Lung (tissue), 12 donors: ENCODE results near the gene CDH23. TPM values are rescaled to one million over a fixed set of nuclear protein-coding genes. Genes with fewer than 3 reads are reported as not detected.

Source experiments
- ATAC-seq: fragments of 200-7000 bp; cut with Tn5 transposase; one replicate; pipeline ENCODE4 v1.9.1; 2020; ENCODE audit warnings: moderate number of reproducible peaks; ENCODE audit not compliant: insufficient read depth, low FRiP score
- DNase-seq, 3 donors: peaks; one replicate each; pipeline ENCODE4 v3.0.0-alpha.2; 2013 to 2017
- H3K27ac ChIP-seq, 2 donors: one replicate each; pipeline ENCODE4 v1.5.1; 2013; ENCODE audit warnings: mild to moderate bottlenecking in 2 of 2, moderate library complexity in 2 of 2, control low read depth in 1 of 2, inconsistent platforms in 1 of 2, low read depth in 1 of 2, low read length in 1 of 2
- H3K27me3 ChIP-seq, 3 donors: one replicate each; pipeline ENCODE4 v1.5.1; 2013; ENCODE audit warnings: low read length in 2 of 3; ENCODE audit not compliant: control insufficient read depth in 3 of 3, insufficient read depth in 3 of 3
- H3K36me3 ChIP-seq, 4 donors: one replicate each; pipeline ENCODE4 v1.5.1; 2013; ENCODE audit warnings: low read length in 4 of 4, mild to moderate bottlenecking in 1 of 4, moderate library complexity in 1 of 4; ENCODE audit not compliant: control insufficient read depth in 4 of 4, insufficient read depth in 4 of 4
- H3K4me1 ChIP-seq, 5 donors: one replicate each; pipeline ENCODE4 v1.5.1; 2013; ENCODE audit warnings: low read length in 5 of 5, mild to moderate bottlenecking in 2 of 5, moderate library complexity in 1 of 5; ENCODE audit not compliant: control insufficient read depth in 5 of 5, insufficient read depth in 5 of 5
- H3K4me3 ChIP-seq: one replicate; pipeline ENCODE4 v1.5.1; 2013; ENCODE audit warnings: mild to moderate bottlenecking, control low read depth, moderate library complexity
- H3K9ac ChIP-seq, 2 donors: one replicate each; pipeline ENCODE4 v1.5.1; 2013; ENCODE audit warnings: low read length in 2 of 2, control low read depth in 1 of 2; ENCODE audit not compliant: insufficient read depth in 1 of 2
- H3K9me3 ChIP-seq, 4 donors: one replicate each; pipeline ENCODE4 v1.5.1; 2013; ENCODE audit warnings: low read length in 3 of 4, mild to moderate bottlenecking in 1 of 4, moderate library complexity in 1 of 4; ENCODE audit not compliant: control insufficient read depth in 4 of 4, insufficient read depth in 3 of 4
- CTCF ChIP-seq: IDR thresholded peaks from 2 replicates; pipeline ENCODE4 v1.5.1; 2012; ENCODE audit warnings: mild to moderate bottlenecking; ENCODE audit errors: control extremely low read depth, extremely low read depth
- WGBS, 2 donors: extraction: QIAGEN DNeasy Blood & Tissue Kit; methylation state at CpG; one replicate each; pipeline ENCODE4 v1.1.7; 2013; 5-methylcytosine and 5-hydroxymethylcytosine counted together
- polyA plus RNA-seq, 2 donors: library from polyadenylated mRNA; stranded (reverse); fragments of 200-250 nt; gene quantifications; one replicate each; pipeline ENCODE4 v1.2.1, GENCODE V29; 2013
- total RNA-seq, 2 donors: library from RNA; depleted of rRNA in 1 of 2; stranded (reverse); fragments of >200 nt in 1 of 2; gene quantifications; one replicate each; pipeline ENCODE4 v1.2.1, GENCODE V29; 2014 to 2021
- donor health status: control.
- donor health status: control.
- donor health status: Bipolar disorder and iron deficiency.
- donor health status: healthy.
- donor health status: DM: yes; HTN: yes; CAD: no.

The CDH23 gene
- total and polyA plus RNA-seq, 4 donors = 4.5 to 29.5 (median 6.0) TPM

GRCh38 chr10:71517298-71518169 lies 120.8 kb downstream of the CDH23 start:
- DNase-seq (no peak), ATAC-seq (no peak)
- TF ChIP-seq CTCF = no peak
- Histone ChIP-seq H3K27me3 (peaks cover 0 to under 1% (median 0%) of the 10 kb centered on the region in 3 donors), H3K9ac (no peak overlapping the region), H3K4me3 (no peak overlapping the region), H3K36me3 (no peaks in the 10 kb centered on the region), H3K9me3 (no peaks in the 10 kb centered on the region), H3K4me1 (peaks cover 0 to 4% (median 0%) of the 10 kb centered on the region in 5 donors), H3K27ac (no peak overlapping the region)
- 88 to 94% methylated on average over 18 of the region's 18 CpGs for WGBS, 2 donors

GRCh38 chr10:71520042-71520441 lies 123.3 kb downstream of the CDH23 start:
- no peak for ATAC-seq
- Histone ChIP-seq H3K9me3 (peaks cover 0 to 5% (median 0%) of the 10 kb centered on the region in 4 donors), H3K36me3 (no peaks in the 10 kb centered on the region), H3K27me3 (peaks cover 0 to 3% (median 0%) of the 10 kb centered on the region in 3 donors), H3K9ac (no peak overlapping the region), H3K27ac (no peak overlapping the region), H3K4me1 (no peaks in the 10 kb centered on the region), H3K4me3 (no peak overlapping the region)
- 84 to 89% methylated on average over 8 of the region's 8 CpGs for WGBS, 2 donors
- no peak for DNase-seq
- TF ChIP-seq CTCF = no peak

GRCh38 chr10:71521504-71522441 lies 125.1 kb downstream of the CDH23 start:
- no peak overlapping the region for H3K4me3 ChIP-seq
- ATAC-seq (no peak), DNase-seq (no peak)
- peaks cover 0 to 3% (median 0%) of the 10 kb centered on the region in 3 donors for H3K27me3 ChIP-seq
- H3K27ac ChIP-seq = no peak overlapping the region
- TF ChIP-seq CTCF = no peak
- H3K9me3 ChIP-seq = peaks cover 0 to 5% (median 0%) of the 10 kb centered on the region in 4 donors
- no peak overlapping the region for H3K9ac ChIP-seq
- WGBS, 2 donors = 82 to 85% methylated on average over 14 of the region's 14 CpGs
- H3K4me1 ChIP-seq = no peaks in the 10 kb centered on the region
- H3K36me3 ChIP-seq = no peaks in the 10 kb centered on the region
